ENCODE measurements around the gene NOXA1. TPM values are rescaled to one million over a fixed set of nuclear protein-coding genes. Genes with fewer than 3 reads are reported as not detected.

NOXA1 gene
- total and polyA plus RNA-seq, 9 of the 15 experiments (the other 6 are each of a cell fraction or from before 2014, with no cell fraction given) = 0.07 to 1.2 (median 0.20) TPM; not detected in 4

DNA sequence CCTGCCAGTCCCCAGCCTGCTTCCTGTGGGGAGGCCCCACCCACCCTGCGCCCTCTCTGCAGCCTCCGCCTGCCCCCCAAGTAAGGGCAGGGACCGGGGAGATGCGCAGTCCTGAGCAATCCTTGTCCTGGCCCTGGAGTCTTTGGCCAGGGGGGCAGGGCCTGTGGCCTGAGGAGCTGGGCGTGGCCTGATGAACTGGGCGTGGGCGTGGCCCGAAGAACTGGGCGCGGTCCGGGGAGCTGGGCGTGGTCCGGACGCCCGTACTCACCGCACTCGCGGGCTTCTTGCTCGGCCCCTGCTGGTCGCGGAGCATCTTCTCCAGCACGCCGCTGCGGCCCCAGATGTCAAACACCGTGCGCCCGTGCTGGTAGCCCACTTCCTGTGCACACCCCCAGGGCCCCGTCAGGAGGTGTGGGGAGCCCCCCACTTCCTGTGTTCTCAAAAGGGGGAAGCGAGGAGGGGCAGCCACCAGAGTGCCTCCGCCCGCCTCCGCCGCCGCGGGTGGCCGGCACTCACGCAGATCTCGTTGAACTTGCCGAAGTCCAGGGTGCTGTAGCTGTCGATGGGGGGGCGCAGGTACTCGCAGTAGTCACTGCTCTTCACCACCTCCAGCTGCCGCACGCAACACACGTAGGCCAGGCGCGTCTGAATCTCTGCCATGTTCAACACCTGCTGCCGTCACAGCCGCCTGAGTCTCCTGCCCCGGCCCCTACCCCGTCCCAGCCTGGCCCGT lies 38.6 kb downstream of the NOXA1 start (continued):
- TF ChIP-seq, protein P1, sequence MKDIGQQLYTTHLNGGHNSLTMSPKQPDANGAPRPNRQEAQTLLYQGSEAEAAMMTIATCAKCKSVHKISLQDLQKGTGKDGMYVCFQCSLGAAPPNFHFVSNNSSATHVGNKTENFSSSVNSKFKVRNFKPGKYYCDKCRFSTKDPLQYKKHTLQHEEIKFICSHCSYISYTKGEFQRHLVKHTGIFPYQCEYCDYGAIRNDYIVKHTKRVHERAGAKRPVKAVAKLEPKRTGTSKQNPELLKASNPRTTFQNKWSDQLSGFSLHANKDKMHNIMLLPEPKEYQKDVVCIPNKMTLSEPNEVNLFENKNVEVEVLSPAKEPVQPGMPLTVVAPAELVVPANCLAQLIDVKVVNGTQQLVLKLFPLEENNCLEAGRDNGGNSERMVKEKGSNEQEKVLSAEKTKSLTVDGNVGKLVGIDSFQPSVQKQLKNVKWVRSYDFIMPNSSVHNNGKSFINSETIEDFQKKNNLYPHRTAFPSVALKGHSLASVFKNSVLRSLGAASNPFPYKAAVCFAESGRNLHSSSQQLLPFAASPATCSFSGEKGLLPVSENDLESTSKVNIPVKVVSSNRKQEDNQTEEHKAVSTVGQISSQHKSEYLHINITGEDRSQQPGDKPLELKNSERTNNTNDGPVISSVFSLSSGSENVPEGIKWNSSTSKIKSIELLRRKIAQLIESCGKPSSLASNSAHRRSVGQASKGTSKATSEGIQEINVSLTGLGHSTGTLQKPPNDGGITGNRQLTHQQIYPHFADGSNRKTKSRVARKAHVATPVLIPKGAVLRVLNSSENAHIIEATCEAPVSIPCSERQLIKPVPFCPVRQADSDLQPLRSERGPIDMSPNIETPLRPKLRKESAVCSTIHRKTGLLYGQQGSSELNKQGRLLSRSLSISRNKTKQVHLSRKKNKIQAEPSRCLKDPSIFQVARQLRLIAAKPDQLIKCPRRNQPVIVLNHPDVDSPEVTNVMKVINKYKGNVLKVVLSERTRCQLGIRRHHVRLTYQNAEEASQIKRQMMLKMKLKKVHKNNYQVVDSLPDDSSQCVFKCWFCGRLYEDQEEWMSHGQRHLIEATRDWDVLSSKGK (CRISPR knock-in tag; IDR thresholded peaks at IDR 0.05) = no peak
- TF ChIP-seq SOX6 (IDR thresholded peaks at IDR 0.05) (0 out of 2 replicates have a peak, but pooled peaks have one; percentile 20), ZBED1 (IDR thresholded peaks at IDR 0.05) (no peak), CBX2 (IDR thresholded peaks at IDR 0.05; ENCODE audit: insufficient read depth, low read length, poor library complexity, severe bottlenecking) (no peak), FOXJ2 (tag; IDR thresholded peaks at IDR 0.05) (no peak), RAD21 (CRISPR knock-in tag; conservative IDR thresholded peaks at IDR 0.05 in 1 of 2, IDR thresholded peaks at IDR 0.05 in 1 of 2) (peak in 1 of 2 experiments; percentile 29; a peak in 3 of 4 replicates), CHD2 (IDR thresholded peaks at IDR 0.05; ENCODE audit: low read depth, low read length) (peak; percentile 40; the same call in 1 of the 2 replicates), KLF6 (CRISPR knock-in tag; IDR thresholded peaks at IDR 0.05; ENCODE audit: borderline replicate concordance) (no peak)
- TF ChIP-seq, protein P2, sequence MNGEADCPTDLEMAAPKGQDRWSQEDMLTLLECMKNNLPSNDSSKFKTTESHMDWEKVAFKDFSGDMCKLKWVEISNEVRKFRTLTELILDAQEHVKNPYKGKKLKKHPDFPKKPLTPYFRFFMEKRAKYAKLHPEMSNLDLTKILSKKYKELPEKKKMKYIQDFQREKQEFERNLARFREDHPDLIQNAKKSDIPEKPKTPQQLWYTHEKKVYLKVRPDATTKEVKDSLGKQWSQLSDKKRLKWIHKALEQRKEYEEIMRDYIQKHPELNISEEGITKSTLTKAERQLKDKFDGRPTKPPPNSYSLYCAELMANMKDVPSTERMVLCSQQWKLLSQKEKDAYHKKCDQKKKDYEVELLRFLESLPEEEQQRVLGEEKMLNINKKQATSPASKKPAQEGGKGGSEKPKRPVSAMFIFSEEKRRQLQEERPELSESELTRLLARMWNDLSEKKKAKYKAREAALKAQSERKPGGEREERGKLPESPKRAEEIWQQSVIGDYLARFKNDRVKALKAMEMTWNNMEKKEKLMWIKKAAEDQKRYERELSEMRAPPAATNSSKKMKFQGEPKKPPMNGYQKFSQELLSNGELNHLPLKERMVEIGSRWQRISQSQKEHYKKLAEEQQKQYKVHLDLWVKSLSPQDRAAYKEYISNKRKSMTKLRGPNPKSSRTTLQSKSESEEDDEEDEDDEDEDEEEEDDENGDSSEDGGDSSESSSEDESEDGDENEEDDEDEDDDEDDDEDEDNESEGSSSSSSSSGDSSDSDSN (IDR thresholded peaks at IDR 0.05; ENCODE audit: borderline replicate concordance in 1 of 2, low read depth in 2 of 2, low read length in 2 of 2) = 0 out of 4 replicates have a peak, but pooled peaks have one; percentile 33 to 51
- TF ChIP-seq, protein P3, sequence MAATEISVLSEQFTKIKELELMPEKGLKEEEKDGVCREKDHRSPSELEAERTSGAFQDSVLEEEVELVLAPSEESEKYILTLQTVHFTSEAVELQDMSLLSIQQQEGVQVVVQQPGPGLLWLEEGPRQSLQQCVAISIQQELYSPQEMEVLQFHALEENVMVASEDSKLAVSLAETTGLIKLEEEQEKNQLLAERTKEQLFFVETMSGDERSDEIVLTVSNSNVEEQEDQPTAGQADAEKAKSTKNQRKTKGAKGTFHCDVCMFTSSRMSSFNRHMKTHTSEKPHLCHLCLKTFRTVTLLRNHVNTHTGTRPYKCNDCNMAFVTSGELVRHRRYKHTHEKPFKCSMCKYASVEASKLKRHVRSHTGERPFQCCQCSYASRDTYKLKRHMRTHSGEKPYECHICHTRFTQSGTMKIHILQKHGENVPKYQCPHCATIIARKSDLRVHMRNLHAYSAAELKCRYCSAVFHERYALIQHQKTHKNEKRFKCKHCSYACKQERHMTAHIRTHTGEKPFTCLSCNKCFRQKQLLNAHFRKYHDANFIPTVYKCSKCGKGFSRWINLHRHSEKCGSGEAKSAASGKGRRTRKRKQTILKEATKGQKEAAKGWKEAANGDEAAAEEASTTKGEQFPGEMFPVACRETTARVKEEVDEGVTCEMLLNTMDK (IDR thresholded peaks at IDR 0.05; ENCODE audit: borderline replicate concordance, insufficient read depth, low read depth, low read length, poor library complexity, severe bottlenecking) = peak; percentile 14
- TF ChIP-seq, protein P4, sequence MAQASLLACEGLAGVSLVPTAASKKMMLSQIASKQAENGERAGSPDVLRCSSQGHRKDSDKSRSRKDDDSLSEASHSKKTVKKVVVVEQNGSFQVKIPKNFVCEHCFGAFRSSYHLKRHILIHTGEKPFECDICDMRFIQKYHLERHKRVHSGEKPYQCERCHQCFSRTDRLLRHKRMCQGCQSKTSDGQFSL (CRISPR knock-in tag; IDR thresholded peaks at IDR 0.05) = peak; percentile 66
- TF ChIP-seq, protein P4 (tag; IDR thresholded peaks at IDR 0.05) = no peak
- TF ChIP-seq, protein P5, sequence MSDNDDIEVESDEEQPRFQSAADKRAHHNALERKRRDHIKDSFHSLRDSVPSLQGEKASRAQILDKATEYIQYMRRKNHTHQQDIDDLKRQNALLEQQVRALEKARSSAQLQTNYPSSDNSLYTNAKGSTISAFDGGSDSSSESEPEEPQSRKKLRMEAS (CRISPR knock-in tag; IDR thresholded peaks at IDR 0.05) = peak; percentile 68
- TF ChIP-seq, protein P6, sequence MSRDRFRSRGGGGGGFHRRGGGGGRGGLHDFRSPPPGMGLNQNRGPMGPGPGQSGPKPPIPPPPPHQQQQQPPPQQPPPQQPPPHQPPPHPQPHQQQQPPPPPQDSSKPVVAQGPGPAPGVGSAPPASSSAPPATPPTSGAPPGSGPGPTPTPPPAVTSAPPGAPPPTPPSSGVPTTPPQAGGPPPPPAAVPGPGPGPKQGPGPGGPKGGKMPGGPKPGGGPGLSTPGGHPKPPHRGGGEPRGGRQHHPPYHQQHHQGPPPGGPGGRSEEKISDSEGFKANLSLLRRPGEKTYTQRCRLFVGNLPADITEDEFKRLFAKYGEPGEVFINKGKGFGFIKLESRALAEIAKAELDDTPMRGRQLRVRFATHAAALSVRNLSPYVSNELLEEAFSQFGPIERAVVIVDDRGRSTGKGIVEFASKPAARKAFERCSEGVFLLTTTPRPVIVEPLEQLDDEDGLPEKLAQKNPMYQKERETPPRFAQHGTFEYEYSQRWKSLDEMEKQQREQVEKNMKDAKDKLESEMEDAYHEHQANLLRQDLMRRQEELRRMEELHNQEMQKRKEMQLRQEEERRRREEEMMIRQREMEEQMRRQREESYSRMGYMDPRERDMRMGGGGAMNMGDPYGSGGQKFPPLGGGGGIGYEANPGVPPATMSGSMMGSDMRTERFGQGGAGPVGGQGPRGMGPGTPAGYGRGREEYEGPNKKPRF (IDR thresholded peaks at IDR 0.05; ENCODE audit: low read depth, low read length) = no peak
